GM12878 (cell line): ENCODE measurements around the gene CLC. TPM values are rescaled to one million over a fixed set of nuclear protein-coding genes. Genes with fewer than 3 reads are reported as not detected.

ENCODE experiments used
- ATAC-seq: fragments of 200-7000 bp; cut with Tn5 transposase; 3 replicates; pipeline ENCODE4 v1.9.1; 2020; ENCODE audit warnings: mild to moderate bottlenecking, moderate library complexity
- BruUV-seq: library from RNA; stranded (reverse); fragments of 400-500 nt; replicated peaks from 2 replicates; lab custom pipeline; 2021; lab: Mats Ljungman, UMichigan
- CTCF ChIA-PET: fragments of 300-600 bp; sonication (Branson Sonifier 250); formaldehyde crosslinking; extraction: SDS; loops from one replicate; lab custom pipeline; 2021; ENCODE audit warnings: inconsistent platforms; lab: Yijun Ruan, JAX
- POLR2A ChIA-PET: fragments of 350-600 bp; formaldehyde crosslinking; extraction: SDS; loops from one replicate; lab custom pipeline; 2021; ENCODE audit warnings: inconsistent platforms; lab: Charles Lee
- RAD21 ChIA-PET: fragments of 300-600 bp; sonication (Branson Sonifier 250); formaldehyde crosslinking; loops from one replicate; lab custom pipeline; 2023; ENCODE audit warnings: antibody characterized with exemption; ENCODE audit not compliant: unreplicated experiment; lab: Charles Lee
- SMC1A ChIA-PET: fragments of 300-600 bp; sonication (Branson Sonifier 250); formaldehyde crosslinking; loops from one replicate; lab custom pipeline; 2023; ENCODE audit not compliant: unreplicated experiment, uncharacterized antibody; lab: Charles Lee
- DNase-seq: peaks from one replicate; pipeline ENCODE4 v3.0.0-alpha.2; 2011; ENCODE audit warnings: low read depth, low spot score
- FAIRE-seq: peaks from 3 replicates; lab custom pipeline; 2011; peaks lifted over from hg19 to GRCh38; lab: Jason Lieb, UNC
- H2AFZ ChIP-seq: 2 replicates; pipeline ENCODE4 v1.6.0; 2011; ENCODE audit warnings: low read depth, low read length, control low read depth; ENCODE audit not compliant: control insufficient read depth
- H3K27ac ChIP-seq: 2 replicates; pipeline ENCODE4 v1.5.1; 2011; ENCODE audit warnings: control low read depth; ENCODE audit not compliant: control insufficient read depth, insufficient read depth
- H3K27me3 ChIP-seq, 2 experiments: replicated peaks in 1 of 2; 2 replicates each; pipeline versions ENCODE4 v1.6.0 to v1.6.1; 2011; ENCODE audit warnings: low read length in 1 of 2; ENCODE audit not compliant: control insufficient read depth in 2 of 2, insufficient read depth in 2 of 2
- H3K36me3 ChIP-seq, 2 experiments: 2 replicates each; pipeline ENCODE4 v1.5.1; 2011; ENCODE audit warnings: low read length in 1 of 2; ENCODE audit not compliant: control insufficient read depth in 2 of 2, insufficient read depth in 2 of 2
- H3K4me1 ChIP-seq: 2 replicates; pipeline ENCODE4 v1.6.1; 2011; ENCODE audit warnings: mild to moderate bottlenecking, low read length, moderate library complexity, mixed read lengths; ENCODE audit not compliant: control insufficient read depth, insufficient read depth
- H3K4me2 ChIP-seq: 2 replicates; pipeline ENCODE4 v1.6.0; 2011; ENCODE audit warnings: control low read depth; ENCODE audit not compliant: control insufficient read depth, insufficient read depth
- H3K4me3 ChIP-seq: fragments of 200-600 bp; sonication (generic); 2 replicates; pipeline ENCODE4 v1.5.1; 2016
- H3K79me2 ChIP-seq: 2 replicates; pipeline ENCODE4 v1.6.0; 2011; ENCODE audit warnings: low read length; ENCODE audit not compliant: control insufficient read depth, insufficient read depth
- H3K9ac ChIP-seq: 2 replicates; pipeline ENCODE4 v1.8.0; 2011; ENCODE audit warnings: low read length, control low read depth, mixed read lengths; ENCODE audit not compliant: control insufficient read depth, insufficient read depth
- H3K9me3 ChIP-seq: replicated peaks from 3 replicates; pipeline ENCODE4 v1.5.1; 2011; ENCODE audit warnings: mild to moderate bottlenecking, low read length; ENCODE audit not compliant: control insufficient read depth, insufficient read depth
- H4K20me1 ChIP-seq: 2 replicates; pipeline ENCODE4 v1.6.0; 2011; ENCODE audit not compliant: control insufficient read depth, insufficient read depth
- BHLHE40 ChIP-seq, 2 experiments: fragments of 450-650 bp in 1 of 2; IDR thresholded peaks; 2 replicates each; pipeline ENCODE4 v1.6.1; 2011 to 2017; ENCODE audit warnings: low read depth in 2 of 2, borderline replicate concordance in 1 of 2, improper control_type of control experiment in 1 of 2, low read length in 1 of 2, mild to moderate bottlenecking in 1 of 2
- CHD1 ChIP-seq: IDR thresholded peaks from 2 replicates; pipeline ENCODE4 v1.6.1; 2012; ENCODE audit warnings: low read depth, low read length, improper control_type of control experiment
- EP300 ChIP-seq, 2 experiments: fragments of 150-350 bp in 1 of 2; IDR thresholded peaks; 2 replicates each; pipeline ENCODE4 v1.6.1; 2011 to 2012; ENCODE audit warnings: low read depth in 2 of 2, low read length in 2 of 2, borderline replicate concordance in 1 of 2, improper control_type of control experiment in 1 of 2, inconsistent platforms in 1 of 2; ENCODE audit not compliant: control insufficient read depth in 1 of 2
- HDGF ChIP-seq: fragments of 450-650 bp; IDR thresholded peaks from 2 replicates; pipeline ENCODE4 v1.6.1; 2016; ENCODE audit warnings: antibody characterized with exemption
- IKZF1 ChIP-seq: fragments of 450-650 bp; conservative IDR thresholded peaks from 2 replicates; pipeline ENCODE4 v1.6.1; 2017; ENCODE audit warnings: antibody characterized with exemption, mild to moderate bottlenecking
- IRF5 ChIP-seq: fragments of 450-650 bp; IDR thresholded peaks from 2 replicates; pipeline ENCODE4 v1.6.1; 2017; ENCODE audit warnings: borderline replicate concordance
- KAT2A ChIP-seq: conservative IDR thresholded peaks from 2 replicates; pipeline ENCODE4 v1.6.1; 2011; ENCODE audit warnings: low read depth, low read length; ENCODE audit not compliant: control insufficient read depth
- MTA2 ChIP-seq: fragments of 450-650 bp; IDR thresholded peaks from 2 replicates; pipeline ENCODE4 v1.6.1; 2016; ENCODE audit warnings: low read depth, mild to moderate bottlenecking, moderate library complexity
- SMARCA5 ChIP-seq: fragments of 450-650 bp; IDR thresholded peaks from 2 replicates; pipeline ENCODE4 v1.6.1; 2017; ENCODE audit warnings: mild to moderate bottlenecking
- SREBF2 ChIP-seq: IDR thresholded peaks from 2 replicates; pipeline ENCODE4 v1.6.1; 2012; ENCODE audit warnings: mild to moderate bottlenecking, low read length
- ZBTB11 ChIP-seq: fragments of 450-650 bp; formaldehyde crosslinking; IDR thresholded peaks from 2 replicates; pipeline ENCODE4 v1.5.0; 2022; ENCODE audit warnings: mild to moderate bottlenecking, missing genetic modification characterization
- WGBS: methylation state at CpG from one replicate; pipeline ENCODE4 v1.1.6; 2016; ENCODE audit warnings: low lambda C conversion rate; ENCODE audit not compliant: insufficient replicate concordance, insufficient coverage; ENCODE audit errors: missing lambda C conversion rate; 5-methylcytosine and 5-hydroxymethylcytosine counted together
- in situ Hi-C: fragments of 300-500 bp; cut with MboI; formaldehyde crosslinking; loops from 9 replicates; pipeline ENCODE4 v1.14.3; 2018; ENCODE audit warnings: mixed read lengths
- intact Hi-C: fragments of 100-400 bp; cut with micrococcal nuclease; formaldehyde crosslinking; loops from one replicate; pipeline ENCODE4 v1.14.2; 2022; ENCODE audit not compliant: unreplicated experiment
- polyA plus RNA-seq, 11 experiments: library from polyadenylated mRNA; depleted of rRNA in 4 of 11; unstranded in 6 of 11; stranded (reverse) in 5 of 11; fragments of >200 nt; fragmentation: Nextera tagmentation in 4 of 11; fragmentation: Illumina TruSeq in 1 of 11; extraction: Ambion mirVana in 4 of 11; extraction: Trizol in 1 of 11; gene quantifications; 1 replicate in 1 of 11; 2 replicates in 10 of 11; pipeline versions ENCODE4 v1.2.1 to v1.2.3, GENCODE V29; 2011 to 2016; ENCODE audit warnings: inconsistent platforms in 2 of 11, missing spikeins in 2 of 11, low read depth in 1 of 11
- total RNA-seq, 4 experiments: library from RNA; depleted of rRNA in 3 of 4; stranded (reverse); fragments of >200 nt in 3 of 4; fragmentation: Illumina TruSeq in 1 of 4; extraction: Trizol in 1 of 4; gene quantifications; 2 replicates each; pipeline versions ENCODE4 v1.2.1 to v1.2.3, GENCODE V29; 2013 to 2021
- TF ChIP-seq, protein P1 (sequence below): fragments of 450-650 bp; IDR thresholded peaks from 2 replicates; pipeline ENCODE4 v1.6.1; 2017; ENCODE audit warnings: antibody characterized with exemption, mild to moderate bottlenecking, moderate library complexity

Gene CLC
- total and polyA plus RNA-seq, 10 of the 15 experiments (the other 5 are each of a cell fraction or from before 2014, with no cell fraction given) = 0.18 to 0.36 (median 0.29) TPM; not detected in 4

GRCh38 chr19:39735688-39736087 lies 2.1 kb downstream of the CLC start:
- Histone ChIP-seq H3K4me1 (peaks cover 14% of the 10 kb centered on the region), H3K9me3 (no peaks in the 10 kb centered on the region; the same call in 2 of the 3 replicates), H3K4me3 (no peak overlapping the region), H4K20me1 (no peaks in the 10 kb centered on the region), H3K27ac (peak overlapping the region; percentile 25; the same call in 1 of the 2 replicates), H3K4me2 (peak overlapping the region; percentile 59), H3K9ac (no peak overlapping the region), H3K36me3 (no peaks in the 10 kb centered on the region), H3K79me2 (no peaks in the 10 kb centered on the region), H2AFZ (peak overlapping the region; percentile 9; the same call in 1 of the 2 replicates), H3K27me3 (no peaks in the 10 kb centered on the region)
- in situ Hi-C loops (no loop called here), intact Hi-C loops (no loop called here)
- RAD21 ChIA-PET = no interaction called here
- no TSS peak for BruUV-seq
- 10% methylated on average over 3 of the region's 3 CpGs for WGBS
- no peak for TF ChIP-seq IRF5
- no peak for TF ChIP-seq BHLHE40 (IDR thresholded peaks at IDR 0.05; ENCODE audit: borderline replicate concordance in 1 of 2, low read depth in 2 of 2, low read length in 1 of 2)
- no peak for TF ChIP-seq EP300 (IDR thresholded peaks at IDR 0.05; ENCODE audit: borderline replicate concordance in 1 of 2, control insufficient read depth in 1 of 2, low read depth in 2 of 2, low read length in 2 of 2)
- no peak for TF ChIP-seq SREBF2
- TF ChIP-seq IKZF1 = no peak
- no peak for TF ChIP-seq ZBTB11
- TF ChIP-seq SMARCA5 = no peak
- TF ChIP-seq, protein P1, sequence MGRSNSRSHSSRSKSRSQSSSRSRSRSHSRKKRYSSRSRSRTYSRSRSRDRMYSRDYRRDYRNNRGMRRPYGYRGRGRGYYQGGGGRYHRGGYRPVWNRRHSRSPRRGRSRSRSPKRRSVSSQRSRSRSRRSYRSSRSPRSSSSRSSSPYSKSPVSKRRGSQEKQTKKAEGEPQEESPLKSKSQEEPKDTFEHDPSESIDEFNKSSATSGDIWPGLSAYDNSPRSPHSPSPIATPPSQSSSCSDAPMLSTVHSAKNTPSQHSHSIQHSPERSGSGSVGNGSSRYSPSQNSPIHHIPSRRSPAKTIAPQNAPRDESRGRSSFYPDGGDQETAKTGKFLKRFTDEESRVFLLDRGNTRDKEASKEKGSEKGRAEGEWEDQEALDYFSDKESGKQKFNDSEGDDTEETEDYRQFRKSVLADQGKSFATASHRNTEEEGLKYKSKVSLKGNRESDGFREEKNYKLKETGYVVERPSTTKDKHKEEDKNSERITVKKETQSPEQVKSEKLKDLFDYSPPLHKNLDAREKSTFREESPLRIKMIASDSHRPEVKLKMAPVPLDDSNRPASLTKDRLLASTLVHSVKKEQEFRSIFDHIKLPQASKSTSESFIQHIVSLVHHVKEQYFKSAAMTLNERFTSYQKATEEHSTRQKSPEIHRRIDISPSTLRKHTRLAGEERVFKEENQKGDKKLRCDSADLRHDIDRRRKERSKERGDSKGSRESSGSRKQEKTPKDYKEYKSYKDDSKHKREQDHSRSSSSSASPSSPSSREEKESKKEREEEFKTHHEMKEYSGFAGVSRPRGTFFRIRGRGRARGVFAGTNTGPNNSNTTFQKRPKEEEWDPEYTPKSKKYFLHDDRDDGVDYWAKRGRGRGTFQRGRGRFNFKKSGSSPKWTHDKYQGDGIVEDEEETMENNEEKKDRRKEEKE = no peak
- no peak for TF ChIP-seq HDGF
- TF ChIP-seq MTA2 = no peak
- no peak for TF ChIP-seq CHD1
- TF ChIP-seq KAT2A = no peak
- DNase-seq (no peak), FAIRE-seq (peak; percentile 83), ATAC-seq (no peak)
- CTCF ChIA-PET = no interaction called here
- SMC1A ChIA-PET = interaction anchor here (1.0 to 1.8 kb wide), 2 partner anchors 9 to 32 kb away, joined by 4 to 5 read pairs; no protein-coding TSS in a partner anchor
- POLR2A ChIA-PET = interaction anchor here (0.6 kb wide), 2 partner anchors 83 to 237 kb away, joined by 3 read pairs; no protein-coding TSS in a partner anchor
